ENCODE measurements around the gene FCGR3A.
"Not testable (repeated sequence)": the region's sequence is repeated elsewhere in the genome, so short reads cannot be mapped to it uniquely, and the experiment has no call there.

DNA sequence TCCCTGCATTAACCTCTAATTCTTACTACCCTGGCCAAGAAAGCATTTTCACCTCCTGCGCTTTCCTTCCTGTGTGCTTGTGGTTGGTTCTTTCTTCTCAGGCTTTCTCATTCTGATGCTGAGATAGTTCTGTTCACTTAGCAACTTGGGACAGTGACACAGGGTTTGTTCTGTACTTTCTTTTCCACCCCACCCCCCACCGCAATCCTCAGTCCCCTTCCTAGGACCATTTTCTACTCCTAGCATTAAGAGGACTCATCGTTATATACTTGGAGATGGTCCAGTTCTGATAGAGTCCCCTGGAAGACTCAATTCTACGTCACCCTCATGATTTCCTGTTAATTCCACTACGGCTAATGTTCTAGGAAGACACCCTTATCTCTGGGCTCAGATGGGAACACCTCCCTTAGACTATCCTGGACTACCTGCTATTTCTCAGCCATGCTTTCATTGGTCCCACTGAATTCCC is 7.5 kb downstream of the FCGR3A start:
- TF ChIP-seq, protein P1, sequence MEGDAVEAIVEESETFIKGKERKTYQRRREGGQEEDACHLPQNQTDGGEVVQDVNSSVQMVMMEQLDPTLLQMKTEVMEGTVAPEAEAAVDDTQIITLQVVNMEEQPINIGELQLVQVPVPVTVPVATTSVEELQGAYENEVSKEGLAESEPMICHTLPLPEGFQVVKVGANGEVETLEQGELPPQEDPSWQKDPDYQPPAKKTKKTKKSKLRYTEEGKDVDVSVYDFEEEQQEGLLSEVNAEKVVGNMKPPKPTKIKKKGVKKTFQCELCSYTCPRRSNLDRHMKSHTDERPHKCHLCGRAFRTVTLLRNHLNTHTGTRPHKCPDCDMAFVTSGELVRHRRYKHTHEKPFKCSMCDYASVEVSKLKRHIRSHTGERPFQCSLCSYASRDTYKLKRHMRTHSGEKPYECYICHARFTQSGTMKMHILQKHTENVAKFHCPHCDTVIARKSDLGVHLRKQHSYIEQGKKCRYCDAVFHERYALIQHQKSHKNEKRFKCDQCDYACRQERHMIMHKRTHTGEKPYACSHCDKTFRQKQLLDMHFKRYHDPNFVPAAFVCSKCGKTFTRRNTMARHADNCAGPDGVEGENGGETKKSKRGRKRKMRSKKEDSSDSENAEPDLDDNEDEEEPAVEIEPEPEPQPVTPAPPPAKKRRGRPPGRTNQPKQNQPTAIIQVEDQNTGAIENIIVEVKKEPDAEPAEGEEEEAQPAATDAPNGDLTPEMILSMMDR (IDR thresholded peaks at IDR 0.05; ENCODE audit: insufficient read depth, low read length) = not testable (repeated sequence)
- not testable (repeated sequence) for TF ChIP-seq POLR2AphosphoS5 (IDR thresholded peaks at IDR 0.05; ENCODE audit: low read depth); SPI1 (IDR thresholded peaks at IDR 0.05; ENCODE audit: borderline replicate concordance, low read depth)

All from HL-60 (cell line).